ENCODE results near the gene ST7.
"Not testable (repeated sequence)": the region's sequence is repeated elsewhere in the genome, so short reads cannot be mapped to it uniquely, and the experiment has no call there.

The ST7 gene

GRCh38 chr7:116970238-116970910 is 17.1 kb downstream of the ST7 start:
- Histone ChIP-seq H3K27ac (ENCODE audit: low read depth, low read length) (no peak overlapping the region), H3K4me1 (ENCODE audit: control insufficient read depth, insufficient read depth, low read length) (no peaks in the 10 kb centered on the region)

GRCh38 chr7:116971153-116971552 is 17.9 kb downstream of the ST7 start:
- H3K9ac ChIP-seq (ENCODE audit: low read length); H3K27me3 ChIP-seq (ENCODE audit: control insufficient read depth, insufficient read depth, low read length); H3K4me1 ChIP-seq (ENCODE audit: control insufficient read depth, insufficient read depth, low read length); H3K4me3 ChIP-seq (ENCODE audit: low read length); H3K27ac ChIP-seq (ENCODE audit: low read depth, low read length); H3K36me3 ChIP-seq (ENCODE audit: control insufficient read depth, insufficient read depth, low read length): not testable (repeated sequence)

More at GRCh38 chr7:116970238-116970910, 17.1 kb downstream of the ST7 start:
- Histone ChIP-seq H3K9ac (ENCODE audit: low read length) (no peak overlapping the region), H3K4me3 (ENCODE audit: low read length) (no peak overlapping the region), H3K27me3 (ENCODE audit: control insufficient read depth, insufficient read depth, low read length) (no peaks in the 10 kb centered on the region), H3K36me3 (ENCODE audit: control insufficient read depth, insufficient read depth, low read length) (no peaks in the 10 kb centered on the region)

DNA sequence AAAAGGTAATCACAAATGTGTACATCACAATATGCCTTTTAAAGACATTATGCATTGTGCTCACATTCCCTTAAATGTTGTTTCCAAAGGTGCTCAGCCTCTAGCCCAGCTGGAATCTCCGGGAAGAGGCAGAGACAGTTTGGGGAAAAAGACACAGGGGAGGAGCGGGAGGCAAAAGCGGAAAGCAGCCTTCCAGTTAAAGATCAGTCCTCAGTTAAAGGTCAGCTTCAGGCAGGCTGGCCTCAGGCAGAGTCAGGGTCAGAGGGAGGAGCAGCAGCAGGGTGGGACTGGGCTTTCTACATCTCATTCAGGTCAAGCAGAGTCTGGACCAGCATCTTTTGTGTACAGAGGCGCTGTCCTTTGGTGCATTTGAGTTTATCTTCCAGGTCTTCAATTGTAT is 18.6 kb downstream of the ST7 start:
- H3K4me3 ChIP-seq (ENCODE audit: low read length), result no peak overlapping the region
- H3K9ac ChIP-seq (ENCODE audit: low read length), result no peak overlapping the region
- H3K4me1 ChIP-seq (ENCODE audit: control insufficient read depth, insufficient read depth, low read length), result no peaks in the 10 kb centered on the region
- no peak overlapping the region for H3K27ac ChIP-seq (ENCODE audit: low read depth, low read length)
- no peaks in the 10 kb centered on the region for H3K27me3 ChIP-seq (ENCODE audit: control insufficient read depth, insufficient read depth, low read length)
- H3K36me3 ChIP-seq (ENCODE audit: control insufficient read depth, insufficient read depth, low read length), result no peaks in the 10 kb centered on the region

GRCh38 chr7:116975024-116975423 is 21.7 kb downstream of the ST7 start:
- not testable (repeated sequence) for H3K27ac ChIP-seq (ENCODE audit: low read depth, low read length); H3K27me3 ChIP-seq (ENCODE audit: control insufficient read depth, insufficient read depth, low read length); H3K4me3 ChIP-seq (ENCODE audit: low read length); H3K36me3 ChIP-seq (ENCODE audit: control insufficient read depth, insufficient read depth, low read length); H3K4me1 ChIP-seq (ENCODE audit: control insufficient read depth, insufficient read depth, low read length); H3K9ac ChIP-seq (ENCODE audit: low read length)

- Histone ChIP-seq H3K4me1 (ENCODE audit: control insufficient read depth, insufficient read depth, low read length) (no peaks in the 10 kb centered on the region), H3K4me3 (ENCODE audit: low read length) (no peak overlapping the region), H3K9ac (ENCODE audit: low read length) (no peak overlapping the region)
Observed at GRCh38 chr7:116977172-116977571, 23.9 kb downstream of the ST7 start.

GRCh38 chr7:116978006-116978405 is 24.7 kb downstream of the ST7 start:
- H3K4me3 ChIP-seq (ENCODE audit: low read length), result no peak overlapping the region
- no peaks in the 10 kb centered on the region for H3K4me1 ChIP-seq (ENCODE audit: control insufficient read depth, insufficient read depth, low read length)
- H3K36me3 ChIP-seq (ENCODE audit: control insufficient read depth, insufficient read depth, low read length), result no peaks in the 10 kb centered on the region
- H3K9ac ChIP-seq (ENCODE audit: low read length), result no peak overlapping the region
- no peak overlapping the region for H3K27ac ChIP-seq (ENCODE audit: low read depth, low read length)
- no peaks in the 10 kb centered on the region for H3K27me3 ChIP-seq (ENCODE audit: control insufficient read depth, insufficient read depth, low read length)

More at GRCh38 chr7:116977172-116977571, 23.9 kb downstream of the ST7 start:
- Histone ChIP-seq H3K36me3 (ENCODE audit: control insufficient read depth, insufficient read depth, low read length) (no peaks in the 10 kb centered on the region), H3K27me3 (ENCODE audit: control insufficient read depth, insufficient read depth, low read length) (no peaks in the 10 kb centered on the region), H3K27ac (ENCODE audit: low read depth, low read length) (no peak overlapping the region)

DNA sequence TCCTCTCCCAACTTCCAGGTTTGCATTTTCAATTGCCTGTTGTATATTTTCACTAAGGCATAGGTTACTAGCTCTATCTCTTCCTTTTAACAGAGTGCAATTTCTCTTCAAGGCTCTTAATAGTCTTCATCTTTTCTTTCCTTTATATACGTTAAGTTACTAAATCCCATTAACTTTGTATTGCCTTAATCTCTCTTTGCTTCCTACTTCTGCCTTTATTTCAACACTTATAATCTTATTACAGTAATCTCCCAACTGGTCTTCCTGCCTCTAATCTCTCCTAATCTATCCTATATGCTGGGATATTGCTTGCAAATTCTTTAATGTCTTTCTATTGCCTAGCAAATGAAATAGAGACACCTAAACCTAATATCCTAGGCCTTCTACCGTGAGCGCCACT is 26.1 kb downstream of the ST7 start:
- Histone ChIP-seq H3K27me3 (ENCODE audit: control insufficient read depth, insufficient read depth, low read length) (no peaks in the 10 kb centered on the region), H3K27ac (ENCODE audit: low read depth, low read length) (no peak overlapping the region), H3K4me1 (ENCODE audit: control insufficient read depth, insufficient read depth, low read length) (no peaks in the 10 kb centered on the region), H3K4me3 (ENCODE audit: low read length) (no peak overlapping the region), H3K9ac (ENCODE audit: low read length) (no peak overlapping the region), H3K36me3 (ENCODE audit: control insufficient read depth, insufficient read depth, low read length) (no peaks in the 10 kb centered on the region)

DNA sequence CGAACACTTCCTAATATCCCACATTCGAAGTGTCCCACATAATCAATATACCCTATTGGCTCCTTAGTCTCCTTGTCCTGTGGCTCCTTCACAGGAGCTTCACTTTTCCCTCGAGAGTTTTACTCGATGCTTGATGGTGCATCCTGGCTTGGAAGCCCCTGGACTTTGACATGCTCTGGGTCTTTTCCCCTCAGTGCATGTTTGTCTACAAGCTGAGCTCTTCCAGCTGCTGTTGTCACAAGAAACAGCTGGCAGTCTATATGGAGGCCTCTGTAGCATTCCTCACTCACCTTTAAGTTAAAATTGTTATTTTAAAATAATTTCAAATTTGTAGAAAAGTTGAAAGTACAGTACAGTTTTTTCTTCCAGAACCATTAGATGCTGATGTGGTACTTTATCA is 27.1 kb downstream of the ST7 start:
- Histone ChIP-seq H3K36me3 (ENCODE audit: control insufficient read depth, insufficient read depth, low read length) (no peaks in the 10 kb centered on the region), H3K4me3 (ENCODE audit: low read length) (no peak overlapping the region), H3K4me1 (ENCODE audit: control insufficient read depth, insufficient read depth, low read length) (no peaks in the 10 kb centered on the region), H3K27me3 (ENCODE audit: control insufficient read depth, insufficient read depth, low read length) (no peaks in the 10 kb centered on the region), H3K27ac (ENCODE audit: low read depth, low read length) (no peak overlapping the region), H3K9ac (ENCODE audit: low read length) (no peak overlapping the region)

DNA sequence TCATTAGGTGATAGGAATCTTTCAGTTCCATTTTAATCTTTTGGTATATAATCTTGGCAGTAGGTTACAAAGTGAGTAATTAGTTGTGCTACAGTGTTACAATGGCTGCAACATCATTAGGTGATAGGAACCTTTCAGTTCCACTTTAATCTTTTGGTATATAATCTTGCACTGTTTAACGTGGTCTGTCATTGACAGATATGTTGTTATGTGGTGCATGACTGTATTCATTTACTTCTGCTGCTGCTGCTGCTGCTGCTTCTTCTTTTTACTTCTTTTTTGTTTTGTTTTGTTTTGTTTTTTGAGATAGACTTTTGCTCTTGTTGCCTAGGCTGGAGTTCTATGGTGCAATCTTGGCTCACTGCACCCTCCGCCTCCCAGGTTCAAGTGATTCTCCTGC is 28.6 kb downstream of the ST7 start:
- no peak overlapping the region for H3K27ac ChIP-seq (ENCODE audit: low read depth, low read length)
- no peak overlapping the region for H3K9ac ChIP-seq (ENCODE audit: low read length)
- no peaks in the 10 kb centered on the region for H3K36me3 ChIP-seq (ENCODE audit: control insufficient read depth, insufficient read depth, low read length)
- no peaks in the 10 kb centered on the region for H3K4me1 ChIP-seq (ENCODE audit: control insufficient read depth, insufficient read depth, low read length)
- no peaks in the 10 kb centered on the region for H3K27me3 ChIP-seq (ENCODE audit: control insufficient read depth, insufficient read depth, low read length)
- no peak overlapping the region for H3K4me3 ChIP-seq (ENCODE audit: low read length)

- H3K4me1 ChIP-seq (ENCODE audit: control insufficient read depth, insufficient read depth, low read length), result no peaks in the 10 kb centered on the region
- H3K27me3 ChIP-seq (ENCODE audit: control insufficient read depth, insufficient read depth, low read length), result no peaks in the 10 kb centered on the region
- no peak overlapping the region for H3K9ac ChIP-seq (ENCODE audit: low read length)
- H3K4me3 ChIP-seq (ENCODE audit: low read length), result no peak overlapping the region
- no peak overlapping the region for H3K27ac ChIP-seq (ENCODE audit: low read depth, low read length)
- H3K36me3 ChIP-seq (ENCODE audit: control insufficient read depth, insufficient read depth, low read length), result no peaks in the 10 kb centered on the region
Observed at GRCh38 chr7:116984511-116984910, 31.2 kb downstream of the ST7 start.

DNA sequence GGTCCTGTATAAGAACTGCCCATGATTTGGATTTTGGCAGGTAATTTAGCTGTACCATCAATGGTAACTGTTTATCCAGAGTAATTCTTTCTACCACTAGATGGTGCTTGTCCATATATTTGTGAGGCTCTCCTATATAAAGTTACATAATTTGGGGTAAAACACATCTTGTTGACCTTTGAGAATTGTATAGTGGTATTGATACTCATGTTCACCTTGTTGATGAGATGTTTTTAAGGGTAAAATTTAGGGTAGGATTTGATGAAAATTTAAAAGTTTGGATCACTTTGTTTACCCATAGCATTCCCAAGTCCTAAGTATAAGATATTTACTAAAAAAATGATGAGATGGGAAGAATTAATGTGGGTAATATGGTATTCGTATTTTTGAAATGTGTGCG is 31.6 kb downstream of the ST7 start:
- no peaks in the 10 kb centered on the region for H3K27me3 ChIP-seq (ENCODE audit: control insufficient read depth, insufficient read depth, low read length)
- no peak overlapping the region for H3K27ac ChIP-seq (ENCODE audit: low read depth, low read length)
- no peak overlapping the region for H3K9ac ChIP-seq (ENCODE audit: low read length)
- H3K36me3 ChIP-seq (ENCODE audit: control insufficient read depth, insufficient read depth, low read length), result no peaks in the 10 kb centered on the region
- no peak overlapping the region for H3K4me3 ChIP-seq (ENCODE audit: low read length)
- no peaks in the 10 kb centered on the region for H3K4me1 ChIP-seq (ENCODE audit: control insufficient read depth, insufficient read depth, low read length)

GRCh38 chr7:116985575-116985974 is 32.3 kb downstream of the ST7 start:
- Histone ChIP-seq H3K27me3 (ENCODE audit: control insufficient read depth, insufficient read depth, low read length) (no peaks in the 10 kb centered on the region), H3K9ac (ENCODE audit: low read length) (no peak overlapping the region), H3K4me1 (ENCODE audit: control insufficient read depth, insufficient read depth, low read length) (no peaks in the 10 kb centered on the region), H3K36me3 (ENCODE audit: control insufficient read depth, insufficient read depth, low read length) (no peaks in the 10 kb centered on the region), H3K4me3 (ENCODE audit: low read length) (no peak overlapping the region), H3K27ac (ENCODE audit: low read depth, low read length) (no peak overlapping the region)

Data from rectal smooth muscle tissue (tissue), 1 donor.